ENCODE measurements around the gene NKX1-1.

Gene NKX1-1

GRCh38 chr4:1402516-1403091 is 3.6 kb downstream of the NKX1-1 start:
- H3K36me3 Mint-ChIP-seq (ENCODE audit: low read depth): no peaks in the 10 kb centered on the region
- no peak overlapping the region for H3K4me3 Mint-ChIP-seq
- DNase-seq: no peak
- H3K27ac Mint-ChIP-seq: no peak overlapping the region
- no peaks in the 10 kb centered on the region for H3K4me1 Mint-ChIP-seq
- H3K9me3 Mint-ChIP-seq: peaks cover 22% of the 10 kb centered on the region
- H3K27me3 Mint-ChIP-seq (ENCODE audit: low read depth, poor library complexity): peaks cover 80% of the 10 kb centered on the region
- TF ChIP-seq, protein P1, sequence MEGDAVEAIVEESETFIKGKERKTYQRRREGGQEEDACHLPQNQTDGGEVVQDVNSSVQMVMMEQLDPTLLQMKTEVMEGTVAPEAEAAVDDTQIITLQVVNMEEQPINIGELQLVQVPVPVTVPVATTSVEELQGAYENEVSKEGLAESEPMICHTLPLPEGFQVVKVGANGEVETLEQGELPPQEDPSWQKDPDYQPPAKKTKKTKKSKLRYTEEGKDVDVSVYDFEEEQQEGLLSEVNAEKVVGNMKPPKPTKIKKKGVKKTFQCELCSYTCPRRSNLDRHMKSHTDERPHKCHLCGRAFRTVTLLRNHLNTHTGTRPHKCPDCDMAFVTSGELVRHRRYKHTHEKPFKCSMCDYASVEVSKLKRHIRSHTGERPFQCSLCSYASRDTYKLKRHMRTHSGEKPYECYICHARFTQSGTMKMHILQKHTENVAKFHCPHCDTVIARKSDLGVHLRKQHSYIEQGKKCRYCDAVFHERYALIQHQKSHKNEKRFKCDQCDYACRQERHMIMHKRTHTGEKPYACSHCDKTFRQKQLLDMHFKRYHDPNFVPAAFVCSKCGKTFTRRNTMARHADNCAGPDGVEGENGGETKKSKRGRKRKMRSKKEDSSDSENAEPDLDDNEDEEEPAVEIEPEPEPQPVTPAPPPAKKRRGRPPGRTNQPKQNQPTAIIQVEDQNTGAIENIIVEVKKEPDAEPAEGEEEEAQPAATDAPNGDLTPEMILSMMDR (IDR thresholded peaks at IDR 0.05): no peak

DNA sequence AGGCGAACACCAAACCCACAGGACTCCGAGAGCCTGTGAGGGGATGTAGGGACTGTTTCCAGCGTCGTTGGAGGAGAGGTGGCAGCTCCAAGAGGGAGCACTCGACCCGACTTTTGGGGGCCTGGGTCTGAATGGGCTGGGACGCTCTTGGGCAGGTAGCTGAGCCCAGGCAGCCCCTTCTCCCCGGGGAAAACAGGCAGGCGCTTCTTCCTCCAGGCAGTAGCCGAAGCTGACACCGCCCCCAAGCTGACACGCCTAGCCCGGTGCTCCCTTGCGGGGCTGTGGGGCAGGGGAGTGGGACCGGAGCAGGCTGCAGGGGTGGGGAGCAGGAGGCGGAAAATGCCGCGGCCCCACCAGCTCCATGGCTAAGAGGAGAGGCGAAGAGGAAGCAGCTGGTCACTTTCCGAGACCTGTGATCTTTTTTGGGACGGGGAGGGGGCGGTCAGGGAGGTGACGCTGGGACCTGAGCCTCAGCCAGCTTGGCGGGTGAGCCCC is 4.2 kb downstream of the NKX1-1 start:
- H3K27ac Mint-ChIP-seq: no peak overlapping the region
- no peaks in the 10 kb centered on the region for H3K36me3 Mint-ChIP-seq (ENCODE audit: low read depth)
- peaks cover 75% of the 10 kb centered on the region for H3K27me3 Mint-ChIP-seq (ENCODE audit: low read depth, poor library complexity)
- no peaks in the 10 kb centered on the region for H3K4me1 Mint-ChIP-seq
- peaks cover 21% of the 10 kb centered on the region for H3K9me3 Mint-ChIP-seq
- TF ChIP-seq, protein P1 (IDR thresholded peaks at IDR 0.05): no peak
- no peak overlapping the region for H3K4me3 Mint-ChIP-seq
- no peak for DNase-seq

DNA sequence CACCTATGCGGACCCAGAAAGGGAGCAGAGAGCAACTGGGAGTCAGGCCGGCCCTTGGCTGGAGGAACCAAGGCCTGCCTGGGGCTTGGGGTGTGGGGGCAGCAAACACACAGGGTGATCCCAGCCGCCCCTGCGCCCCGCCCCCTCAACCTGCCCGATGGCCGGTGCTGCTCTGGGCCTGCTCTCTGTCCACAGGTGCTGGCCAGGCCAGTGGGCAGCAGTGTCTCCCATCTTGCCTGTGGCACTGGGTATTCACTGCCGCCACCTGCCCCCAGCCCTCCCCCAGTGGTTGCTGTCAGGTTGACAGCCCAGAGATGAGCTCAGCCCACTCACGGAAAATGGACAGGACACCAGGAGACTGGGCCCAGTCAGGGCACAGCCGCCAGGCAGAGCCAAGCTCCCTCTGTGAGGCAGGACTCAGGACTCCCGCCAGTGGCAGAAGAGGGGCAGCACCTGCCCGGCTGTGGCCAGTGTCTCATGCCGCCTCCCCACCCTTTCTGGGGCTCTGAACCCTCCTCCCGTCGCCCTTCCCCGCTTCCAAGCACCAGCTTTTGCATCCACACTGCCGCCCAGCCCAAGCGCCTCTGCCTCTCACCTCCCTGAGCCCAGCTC is 4.7 kb downstream of the NKX1-1 start:
- Mint-ChIP-seq H3K27ac (no peak overlapping the region), H3K9me3 (peaks cover 25% of the 10 kb centered on the region), H3K4me1 (no peaks in the 10 kb centered on the region), H3K27me3 (ENCODE audit: low read depth, poor library complexity) (peaks cover 70% of the 10 kb centered on the region), H3K36me3 (ENCODE audit: low read depth) (no peaks in the 10 kb centered on the region), H3K4me3 (no peak overlapping the region)
- DNase-seq: peak; percentile 5
- TF ChIP-seq, protein P1 (IDR thresholded peaks at IDR 0.05): no peak

DNA sequence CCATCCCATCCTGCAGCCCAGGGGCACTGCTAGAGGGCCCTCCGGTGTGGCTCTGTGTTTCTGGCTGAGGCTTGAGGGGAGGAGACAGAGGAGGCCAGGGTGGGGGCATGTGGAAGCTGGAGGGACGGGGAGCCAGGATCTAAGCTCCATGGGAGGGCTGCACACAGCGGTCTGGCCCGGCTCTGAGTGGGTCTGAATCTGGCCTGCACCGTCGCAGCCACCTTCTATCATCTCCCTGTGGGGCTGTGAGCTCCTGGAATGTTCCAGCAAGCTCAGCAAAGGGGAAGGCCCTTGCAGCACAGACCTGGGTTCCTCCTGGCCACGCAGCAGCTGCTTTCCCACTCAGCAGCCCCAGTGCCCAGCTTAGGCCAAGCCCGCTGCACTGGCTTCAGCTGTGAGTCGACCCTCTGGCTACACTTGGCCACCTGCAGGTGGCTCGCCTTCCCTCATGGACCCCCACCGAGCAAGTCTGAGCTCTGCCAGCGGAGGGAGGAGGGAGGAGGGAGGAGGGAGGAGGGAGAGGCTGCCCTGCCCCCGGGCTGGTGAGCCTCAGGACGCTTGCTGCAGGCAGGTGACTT is 5.3 kb downstream of the NKX1-1 start:
- H3K27me3 Mint-ChIP-seq (ENCODE audit: low read depth, poor library complexity): peaks cover 70% of the 10 kb centered on the region
- H3K27ac Mint-ChIP-seq: no peak overlapping the region
- no peak overlapping the region for H3K4me3 Mint-ChIP-seq
- H3K9me3 Mint-ChIP-seq: peaks cover 30% of the 10 kb centered on the region
- TF ChIP-seq, protein P1 (IDR thresholded peaks at IDR 0.05): no peak
- H3K36me3 Mint-ChIP-seq (ENCODE audit: low read depth): no peaks in the 10 kb centered on the region
- H3K4me1 Mint-ChIP-seq: no peaks in the 10 kb centered on the region
- peak; percentile 0 for DNase-seq

DNA sequence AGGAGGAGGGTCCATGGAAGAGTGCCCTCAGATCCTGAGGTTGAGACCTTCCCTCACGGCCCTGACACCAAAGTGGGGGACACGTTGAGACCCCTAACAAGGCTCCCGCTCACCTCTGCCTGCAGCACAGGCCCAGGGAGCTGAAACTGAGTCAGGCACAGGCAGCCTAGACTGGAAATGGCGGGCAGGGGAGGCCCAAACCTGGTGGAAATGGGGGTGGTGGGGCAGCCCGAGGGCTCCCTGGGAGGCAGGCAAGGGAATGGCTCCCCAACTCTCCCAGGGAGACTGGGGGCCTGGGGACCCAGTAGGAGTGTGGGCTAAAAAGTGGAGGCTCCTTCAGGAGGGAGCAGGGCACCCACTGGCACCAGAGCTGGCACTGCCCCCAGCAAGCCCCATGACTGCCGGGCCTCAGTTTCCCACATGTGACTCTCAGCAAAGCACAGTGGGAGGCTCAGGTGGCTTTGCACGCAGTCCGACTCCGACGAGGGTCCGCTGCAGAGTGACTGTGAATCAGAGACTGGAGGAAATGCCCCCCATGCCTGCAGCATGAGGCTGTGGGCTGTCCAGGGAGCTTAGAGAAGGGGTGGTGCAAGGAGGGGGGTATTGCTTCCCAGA is 5.9 kb downstream of the NKX1-1 start:
- DNase-seq: peak; percentile 1
- Mint-ChIP-seq H3K4me3 (no peak overlapping the region), H3K27ac (no peak overlapping the region), H3K9me3 (peaks cover 36% of the 10 kb centered on the region), H3K27me3 (ENCODE audit: low read depth, poor library complexity) (peaks cover 67% of the 10 kb centered on the region), H3K4me1 (no peaks in the 10 kb centered on the region), H3K36me3 (ENCODE audit: low read depth) (peaks cover 6% of the 10 kb centered on the region)
- TF ChIP-seq, protein P1 (IDR thresholded peaks at IDR 0.05): no peak
